ENCODE data around the gene FTMT.
"Not testable (repeated sequence)": the region's sequence is repeated elsewhere in the genome, so short reads cannot be mapped to it uniquely, and the experiment has no call there.

FTMT gene

DNA sequence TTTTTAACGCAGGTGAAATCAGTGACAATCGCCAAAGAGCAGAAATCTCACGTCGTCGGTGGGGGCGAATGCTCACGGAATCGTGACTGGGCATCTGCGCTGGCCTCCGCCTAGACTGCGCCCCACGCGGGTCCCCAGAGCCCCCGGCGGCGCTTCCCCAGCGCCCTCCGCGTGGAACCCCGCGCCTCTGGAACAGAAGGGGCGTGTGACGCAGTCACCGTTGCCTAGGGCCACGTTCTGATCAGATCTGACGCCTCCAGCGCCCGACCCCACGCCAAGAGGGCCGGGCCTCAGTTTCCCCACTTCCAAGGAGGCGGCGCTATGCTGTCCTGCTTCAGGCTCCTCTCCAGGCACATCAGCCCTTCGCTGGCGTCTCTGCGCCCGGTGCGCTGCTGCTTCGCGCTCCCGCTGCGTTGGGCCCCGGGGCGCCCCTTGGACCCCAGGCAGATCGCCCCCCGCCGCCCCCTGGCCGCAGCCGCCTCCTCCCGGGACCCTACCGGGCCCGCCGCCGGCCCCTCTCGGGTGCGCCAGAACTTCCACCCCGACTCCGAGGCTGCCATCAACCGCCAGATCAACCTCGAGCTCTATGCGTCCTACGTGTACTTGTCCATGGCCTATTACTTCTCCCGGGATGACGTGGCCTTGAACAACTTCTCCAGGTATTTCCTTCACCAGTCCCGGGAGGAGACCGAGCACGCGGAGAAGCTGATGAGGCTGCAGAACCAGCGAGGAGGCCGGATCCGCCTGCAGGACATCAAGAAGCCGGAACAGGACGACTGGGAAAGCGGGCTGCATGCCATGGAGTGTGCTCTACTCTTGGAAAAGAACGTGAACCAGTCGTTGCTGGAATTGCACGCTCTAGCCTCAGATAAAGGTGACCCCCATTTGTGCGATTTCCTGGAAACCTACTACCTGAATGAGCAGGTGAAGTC is at the start of gene FTMT:
FTMT (plus strand) TSS at position 240 of the 932 bp plus-strand sequence; CDS start at position 322, 82 bp downstream.
- no peak for DNase-seq

DNA sequence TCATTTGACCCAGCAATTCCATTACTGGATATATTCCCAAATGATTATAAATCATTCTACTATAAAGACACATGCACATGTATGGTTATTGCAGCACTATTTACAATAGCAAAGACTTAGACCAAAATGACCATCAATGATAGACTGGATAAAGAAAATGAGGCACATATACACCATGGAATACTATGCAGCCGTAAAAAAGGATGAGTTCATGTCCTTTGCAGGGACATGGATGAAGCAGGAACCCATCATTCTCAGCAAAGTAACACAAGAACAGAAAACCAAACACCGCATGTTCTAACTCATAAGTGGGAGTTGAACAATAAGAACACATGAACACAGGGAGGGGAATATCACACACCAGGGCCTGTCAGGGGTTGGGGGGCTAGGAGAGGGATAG is 46.4 kb upstream of the FTMT start:
- DNase-seq, result not testable (repeated sequence)

DNA sequence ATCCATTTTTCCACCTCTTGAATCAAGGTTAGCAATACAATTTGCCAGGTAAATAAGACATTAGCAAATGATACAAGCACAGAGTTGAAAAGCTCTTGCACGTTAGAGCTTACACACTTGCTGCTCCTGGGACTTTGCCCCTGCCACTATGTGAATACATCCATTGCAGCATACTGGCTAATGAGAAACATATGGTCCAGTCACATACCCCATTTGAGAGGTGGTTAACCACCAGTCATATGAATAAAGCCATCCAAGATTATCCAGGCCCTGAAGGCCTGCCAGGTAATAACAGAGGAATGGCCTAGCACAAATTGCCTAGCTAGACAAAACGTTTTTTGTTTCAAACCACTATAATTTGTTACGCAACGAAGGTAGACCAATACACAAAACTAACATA is 45.8 kb upstream of the FTMT start:
- no peak for DNase-seq

DNA sequence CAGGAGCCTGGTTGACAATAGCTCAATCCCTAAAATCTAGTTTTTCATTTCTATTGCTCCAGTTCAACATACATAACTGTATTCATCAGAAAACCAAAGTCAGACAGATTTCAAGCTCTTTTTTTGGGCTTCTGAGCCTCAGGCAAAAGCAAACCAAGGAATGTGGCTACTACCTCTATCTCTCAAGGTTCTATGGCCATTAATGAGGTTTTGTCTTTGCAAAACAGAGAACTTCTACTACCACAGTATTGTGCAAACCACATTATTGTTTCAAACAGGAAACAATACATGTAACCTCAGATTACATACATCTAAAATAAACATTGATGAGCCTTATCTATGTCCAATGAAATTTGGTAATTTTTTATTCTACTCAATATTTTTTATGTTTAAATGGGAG is 35.5 kb upstream of the FTMT start:
- DNase-seq, result no peak

DNA sequence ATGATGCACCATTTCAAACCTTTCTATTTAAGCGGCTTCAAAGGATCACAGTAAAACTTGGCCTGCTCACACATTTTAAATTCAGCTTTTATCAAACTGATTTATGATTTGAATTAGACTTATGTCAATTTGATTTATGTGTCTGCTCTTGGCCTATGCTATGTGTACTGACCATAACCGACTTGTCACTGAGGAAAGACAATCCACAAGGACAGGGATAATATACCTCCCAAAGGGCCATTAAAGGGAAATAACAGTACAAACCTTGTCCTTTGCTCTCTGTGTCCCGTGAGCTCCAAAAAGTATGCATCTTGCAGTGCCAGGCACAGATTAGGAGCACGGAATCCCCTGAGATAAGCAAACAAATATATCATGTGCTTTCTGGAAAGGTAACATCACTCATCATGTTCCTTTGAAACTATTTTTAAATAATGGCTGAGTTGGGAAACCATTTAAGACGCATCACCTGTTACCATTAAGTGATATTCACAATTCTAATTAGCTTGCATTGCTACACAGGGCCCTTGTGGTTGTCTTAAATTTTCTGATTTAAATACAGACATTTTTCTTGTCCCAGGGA is 31.9 kb upstream of the FTMT start:
- no peak for DNase-seq

DNA sequence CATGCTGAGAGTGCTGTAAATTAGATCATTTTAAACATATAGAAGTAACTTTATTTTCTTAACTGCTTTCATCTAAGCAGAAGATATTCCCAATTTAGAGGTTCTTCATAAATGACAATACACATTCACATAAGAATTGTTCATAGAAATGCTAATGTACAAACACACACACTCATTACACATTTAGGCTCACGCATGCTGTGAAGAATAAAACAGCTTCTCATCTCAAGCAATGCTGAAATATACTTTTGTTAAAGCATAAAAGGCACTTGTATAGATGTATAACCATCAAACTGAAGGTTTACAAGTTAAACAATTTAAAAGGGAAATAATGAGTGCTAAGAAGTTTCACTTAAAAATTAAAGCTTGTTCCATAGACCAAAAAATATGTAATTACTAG is 18.1 kb upstream of the FTMT start:
- no peak for DNase-seq

DNA sequence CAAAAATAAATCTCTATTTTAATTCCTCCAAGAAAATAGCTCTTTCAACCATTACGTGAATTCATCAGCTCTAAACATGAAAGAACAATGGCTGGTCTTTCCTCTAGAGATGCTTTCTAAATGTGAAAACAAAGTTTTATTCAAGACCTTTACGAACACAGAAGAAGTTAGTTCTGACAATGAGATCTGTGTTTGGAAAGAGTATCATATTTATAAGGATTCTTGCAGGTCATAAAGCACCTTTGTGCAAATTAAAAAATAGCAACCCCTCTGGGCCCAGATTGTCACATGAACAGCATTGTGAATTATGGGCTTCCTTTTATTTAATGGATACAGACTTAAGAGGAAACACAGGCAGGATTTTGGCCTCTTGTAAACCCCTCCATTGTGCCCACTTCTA is 17.7 kb upstream of the FTMT start:
- no peak for DNase-seq

DNA sequence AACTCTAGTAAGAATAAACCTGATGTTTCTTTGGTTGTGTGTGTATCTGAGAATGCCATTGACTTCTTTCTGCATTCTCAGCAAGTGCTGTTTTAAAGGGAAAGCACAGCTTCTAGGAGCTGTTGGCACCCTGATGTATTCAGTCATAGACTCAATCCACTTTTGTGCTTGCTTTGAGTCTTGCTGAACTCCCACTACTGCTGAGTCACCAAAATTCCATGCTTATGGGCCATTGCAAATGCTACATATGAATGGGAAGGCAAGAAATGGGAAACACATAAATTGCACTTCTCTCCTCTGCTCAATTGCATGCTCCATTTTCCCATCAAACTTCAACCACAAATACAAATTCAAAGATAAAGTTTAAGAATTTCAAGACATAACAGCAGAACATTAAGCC is 9.8 kb upstream of the FTMT start:
- no peak for DNase-seq

DNA sequence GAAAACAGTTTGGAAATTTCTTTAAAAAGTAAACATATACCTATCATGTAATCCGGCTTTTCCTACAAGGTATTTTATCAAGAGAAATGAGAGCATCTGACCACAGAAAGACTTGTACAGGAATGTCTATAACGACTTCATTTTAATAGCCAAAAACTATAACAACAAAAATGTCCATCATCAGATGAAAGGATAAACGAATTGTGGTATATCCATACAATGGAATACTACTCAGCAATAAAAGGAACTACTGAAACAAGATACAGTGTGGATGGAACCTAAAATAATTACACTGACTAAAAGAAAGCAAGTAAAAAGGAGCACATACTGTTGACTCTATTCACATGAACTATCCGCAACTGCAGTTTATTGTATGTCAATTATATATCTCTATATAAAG is 1.4 kb upstream of the FTMT start:
- DNase-seq, result no peak

DNA sequence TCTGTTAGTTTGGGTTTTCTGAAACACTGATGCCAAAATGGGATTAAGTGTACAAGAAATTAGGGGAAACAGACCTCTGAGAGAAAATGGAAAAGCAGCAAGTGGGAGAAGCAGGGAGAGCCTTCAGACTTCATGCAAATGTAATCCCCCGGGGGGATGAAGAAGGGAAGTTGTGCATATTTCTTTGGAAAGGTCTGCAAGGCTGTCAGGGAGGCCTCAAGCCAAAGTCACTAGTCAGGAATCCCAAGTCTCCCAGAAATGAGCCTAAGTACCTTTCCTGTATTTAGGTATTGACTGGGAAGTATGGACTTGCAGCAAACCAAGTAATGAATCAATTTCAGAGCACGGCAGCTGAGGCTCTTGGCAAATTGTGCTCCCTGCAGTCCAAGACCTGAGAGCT is 2.2 kb downstream of the FTMT start:
- no peak for DNase-seq

DNA sequence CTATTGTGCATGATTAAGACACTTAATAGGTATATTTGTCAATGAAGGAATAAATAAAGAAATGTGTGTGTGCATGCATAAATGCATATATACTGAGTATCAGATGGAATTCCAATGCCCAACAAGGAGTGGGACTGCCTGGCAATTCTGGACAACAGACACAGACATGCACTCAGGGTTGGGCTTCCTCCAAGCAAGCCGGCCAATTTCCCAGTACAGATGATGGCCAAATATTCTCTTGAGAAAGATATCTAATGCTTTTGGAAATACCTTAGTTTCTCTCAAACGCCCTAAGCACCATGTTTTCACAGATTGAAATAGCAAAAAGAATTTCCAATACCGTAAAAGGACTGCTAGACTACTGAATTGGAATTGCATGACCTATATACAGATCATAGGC is 11.1 kb downstream of the FTMT start:
- no peak for DNase-seq

DNA sequence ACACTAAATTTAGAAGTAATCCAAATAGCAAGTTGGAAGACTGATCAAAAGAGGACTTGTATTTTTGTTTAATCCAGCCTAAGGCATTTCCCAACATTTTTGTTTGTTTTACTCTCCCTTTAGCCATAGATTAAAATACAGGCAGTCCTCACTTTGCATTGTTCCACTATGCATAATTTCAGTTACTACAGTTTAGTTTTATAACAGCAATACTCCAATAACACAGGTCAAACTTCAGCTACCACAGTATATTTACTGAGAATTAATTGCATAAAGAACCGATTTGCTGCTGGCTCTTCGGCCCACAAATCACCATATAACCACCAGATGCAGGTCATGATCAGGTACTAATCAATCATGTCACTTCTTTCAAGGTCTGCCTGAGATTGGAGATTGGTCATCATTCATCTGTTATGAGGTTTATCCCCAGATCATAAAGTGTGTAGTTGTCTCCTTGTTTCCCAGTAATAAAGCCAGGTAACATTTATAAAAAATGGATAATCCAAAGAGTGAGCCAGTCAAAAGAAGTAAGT is 12.1 kb downstream of the FTMT start:
- no peak for DNase-seq

DNA sequence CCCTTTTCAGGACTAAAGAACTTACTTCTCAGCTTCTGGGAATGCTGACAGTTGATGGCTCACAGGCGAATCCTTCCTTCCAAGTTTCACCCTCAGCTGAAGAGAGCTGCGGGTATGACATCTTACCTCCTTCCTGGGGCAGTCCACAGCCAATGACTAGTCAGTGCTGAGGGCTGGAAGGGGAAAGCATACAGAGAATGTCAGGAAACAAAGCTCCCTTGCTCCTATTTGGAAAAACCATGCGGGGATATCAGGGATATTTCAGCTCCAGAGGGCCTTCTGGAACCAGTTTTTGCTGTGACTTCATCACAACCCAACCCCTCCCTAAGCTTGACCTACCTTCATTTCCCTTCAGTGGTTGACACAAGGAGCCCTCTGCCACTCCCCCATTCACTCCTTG is 15.7 kb downstream of the FTMT start:
- no peak for DNase-seq

DNA sequence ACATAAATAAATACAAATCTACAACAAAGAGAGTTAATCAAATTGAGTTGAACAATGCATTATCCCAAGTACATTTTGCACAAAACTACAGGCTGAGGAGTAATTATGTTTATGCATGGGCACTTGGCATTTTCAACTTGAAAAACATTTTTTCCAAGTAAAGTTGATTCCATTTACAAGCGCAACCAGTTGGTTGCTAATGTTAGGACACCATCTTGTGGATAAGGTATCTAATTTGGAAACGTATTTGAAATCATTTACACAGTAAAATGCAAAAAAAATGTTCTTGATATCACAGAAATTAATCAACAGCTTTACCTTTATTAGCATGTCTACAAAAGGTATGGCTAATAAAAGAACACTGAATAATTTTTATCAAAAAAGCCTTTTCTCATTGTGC is 18.8 kb downstream of the FTMT start:
- no peak for DNase-seq

DNA sequence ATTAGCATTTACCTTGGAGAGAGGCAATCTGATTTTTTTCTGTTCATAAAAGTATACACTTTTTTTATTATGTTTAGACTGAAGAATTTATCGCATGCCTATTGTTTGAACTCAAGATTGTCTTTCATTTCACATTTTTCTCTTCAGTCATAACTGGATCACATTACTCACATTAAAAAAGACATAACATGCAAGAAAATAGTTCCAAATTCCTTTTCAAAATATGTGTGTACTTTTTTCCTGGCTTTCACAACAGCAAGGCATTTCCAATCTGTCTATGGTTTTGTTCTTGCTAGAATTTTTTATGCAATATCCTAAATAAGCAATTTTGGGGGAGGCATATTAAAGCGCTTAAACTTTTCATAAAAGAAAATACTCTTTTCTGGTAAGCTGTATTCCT is 21.2 kb downstream of the FTMT start:
- DNase-seq, result no peak

DNA sequence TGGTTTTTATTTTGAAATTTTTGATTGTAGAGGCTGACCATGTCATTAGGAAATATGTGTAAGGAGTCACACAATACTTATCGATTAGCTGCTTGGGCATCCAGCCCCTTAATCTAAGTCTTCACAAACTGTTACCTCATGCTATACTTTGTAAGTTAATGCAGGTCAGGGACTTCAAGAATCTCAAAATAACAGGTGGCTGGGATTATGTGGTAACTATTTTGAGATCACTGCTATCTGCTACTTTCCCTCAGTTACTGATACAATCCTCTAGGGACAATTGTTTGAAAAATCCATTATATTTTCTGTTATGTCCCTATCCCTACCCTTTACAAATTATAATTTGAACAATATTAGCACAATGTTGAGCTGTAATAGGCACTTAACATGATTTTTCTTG is 21.7 kb downstream of the FTMT start:
- no peak for DNase-seq

DNA sequence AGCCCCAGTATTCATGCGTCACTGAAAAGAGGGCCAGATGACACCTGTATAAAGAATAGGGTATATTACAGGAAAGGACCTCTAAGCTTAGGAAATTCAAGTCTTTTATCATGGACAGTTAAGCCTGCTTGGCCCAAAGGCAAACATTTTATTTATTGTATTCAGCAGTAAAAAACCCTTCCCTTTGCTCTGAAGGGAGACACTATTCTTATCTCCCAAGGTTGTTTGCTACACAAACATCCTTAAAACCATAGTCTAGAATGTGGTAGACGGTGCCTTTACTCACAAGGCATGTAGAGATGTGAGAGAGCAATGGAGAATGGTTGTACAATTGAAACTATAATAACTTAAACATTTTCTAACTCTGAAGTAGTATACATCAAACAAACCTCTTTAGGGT is 33.9 kb downstream of the FTMT start:
- DNase-seq, result no peak

DNA sequence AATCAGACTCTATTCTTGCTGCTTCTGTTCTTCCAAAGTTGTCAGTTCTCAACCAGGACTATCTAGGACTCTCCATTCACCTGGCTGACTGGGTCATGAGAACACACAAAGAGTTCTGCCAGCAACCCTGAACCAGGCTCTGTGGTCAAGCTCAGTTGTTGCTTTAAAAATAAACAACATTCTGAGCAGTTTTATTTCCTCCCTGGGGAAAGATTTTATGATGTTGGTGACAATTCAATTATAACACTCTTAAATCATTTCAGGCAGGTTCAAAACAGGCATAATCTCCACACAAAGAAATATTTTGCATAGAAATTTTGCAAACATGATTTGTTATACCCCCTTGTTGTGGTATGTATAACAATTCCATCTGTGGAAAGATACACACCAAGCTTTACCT is 36.0 kb downstream of the FTMT start:
- no peak for DNase-seq

DNA sequence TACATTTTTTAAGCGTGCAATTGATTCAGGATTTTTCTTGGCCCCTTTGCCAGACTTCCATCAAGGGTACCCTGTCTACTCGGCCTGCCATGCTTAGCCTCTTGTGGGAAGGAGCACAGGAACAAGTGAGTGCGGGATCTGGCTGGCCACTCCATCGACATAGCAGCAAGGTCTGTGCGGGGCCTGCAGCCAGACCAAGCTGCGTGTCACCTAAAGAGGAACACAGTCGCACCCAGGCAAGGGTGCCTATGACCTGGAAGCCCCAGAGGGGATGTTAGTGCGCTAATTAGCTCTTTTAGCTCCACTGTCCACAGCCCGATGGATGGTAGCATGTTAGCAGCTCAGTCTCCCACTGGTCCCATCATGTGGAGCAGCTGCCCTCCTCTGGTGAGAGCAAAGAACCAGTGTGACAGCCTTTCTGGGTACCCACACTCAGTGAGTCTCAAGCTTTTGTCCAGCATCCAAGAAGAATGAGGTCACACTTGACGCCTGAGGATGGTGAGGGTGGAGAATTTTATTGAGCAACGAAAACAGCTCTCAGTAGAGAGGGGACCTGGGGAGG is 38.7 kb downstream of the FTMT start:
- no peak for DNase-seq

DNA sequence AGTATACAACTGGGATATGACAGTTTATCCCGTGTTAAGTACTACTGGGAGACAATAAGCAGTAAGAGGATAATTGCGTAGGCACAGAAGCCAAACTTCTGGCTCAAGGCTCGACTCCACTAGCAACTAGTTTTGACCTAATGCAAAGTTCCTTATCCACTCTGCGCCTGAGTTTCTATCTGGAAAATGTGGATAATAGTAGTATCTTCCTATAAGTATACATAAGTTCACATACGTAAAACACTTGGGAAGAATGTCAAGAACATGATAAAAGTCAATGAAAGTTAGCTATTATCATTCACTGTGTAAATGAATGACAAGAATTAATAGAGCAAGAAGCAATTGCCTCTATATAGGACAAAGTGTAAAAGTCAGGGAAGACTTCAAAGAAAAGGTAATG is 45.7 kb downstream of the FTMT start:
- DNase-seq, result no peak

DNA sequence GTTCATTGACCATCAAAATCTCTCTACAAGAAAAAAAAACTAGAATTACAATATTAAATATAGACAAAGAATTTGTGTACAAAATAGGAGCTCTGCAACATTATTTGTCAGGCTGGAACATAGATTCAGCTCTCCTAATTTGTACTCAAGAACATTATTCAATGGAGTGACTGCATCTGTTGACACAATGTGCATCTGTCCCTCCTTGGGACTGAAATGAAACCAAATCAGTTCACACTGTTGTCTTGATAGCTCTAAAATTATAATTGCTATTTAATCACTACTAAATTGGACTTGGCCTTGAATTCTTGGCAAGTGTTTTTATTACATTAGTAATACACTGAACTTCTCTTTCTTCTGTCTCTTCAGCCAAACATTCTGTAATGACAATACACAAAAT is 47.7 kb downstream of the FTMT start:
- DNase-seq, result no peak

Measured in activated CD4-positive, CD25-positive, alpha-beta regulatory T cell (primary cell).